Measurements from ENCODE around the gene ODAD4. TPM values are rescaled to one million over a fixed set of nuclear protein-coding genes. Genes with fewer than 3 reads are reported as not detected.
A peak's percentile ranks its signal among the peaks of the same experiment; 100 is the strongest.

ODAD4 gene, protein sequence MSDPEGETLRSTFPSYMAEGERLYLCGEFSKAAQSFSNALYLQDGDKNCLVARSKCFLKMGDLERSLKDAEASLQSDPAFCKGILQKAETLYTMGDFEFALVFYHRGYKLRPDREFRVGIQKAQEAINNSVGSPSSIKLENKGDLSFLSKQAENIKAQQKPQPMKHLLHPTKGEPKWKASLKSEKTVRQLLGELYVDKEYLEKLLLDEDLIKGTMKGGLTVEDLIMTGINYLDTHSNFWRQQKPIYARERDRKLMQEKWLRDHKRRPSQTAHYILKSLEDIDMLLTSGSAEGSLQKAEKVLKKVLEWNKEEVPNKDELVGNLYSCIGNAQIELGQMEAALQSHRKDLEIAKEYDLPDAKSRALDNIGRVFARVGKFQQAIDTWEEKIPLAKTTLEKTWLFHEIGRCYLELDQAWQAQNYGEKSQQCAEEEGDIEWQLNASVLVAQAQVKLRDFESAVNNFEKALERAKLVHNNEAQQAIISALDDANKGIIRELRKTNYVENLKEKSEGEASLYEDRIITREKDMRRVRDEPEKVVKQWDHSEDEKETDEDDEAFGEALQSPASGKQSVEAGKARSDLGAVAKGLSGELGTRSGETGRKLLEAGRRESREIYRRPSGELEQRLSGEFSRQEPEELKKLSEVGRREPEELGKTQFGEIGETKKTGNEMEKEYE
- total RNA-seq, result 0.35 and 2.2 TPM in 2 replicates

DNA sequence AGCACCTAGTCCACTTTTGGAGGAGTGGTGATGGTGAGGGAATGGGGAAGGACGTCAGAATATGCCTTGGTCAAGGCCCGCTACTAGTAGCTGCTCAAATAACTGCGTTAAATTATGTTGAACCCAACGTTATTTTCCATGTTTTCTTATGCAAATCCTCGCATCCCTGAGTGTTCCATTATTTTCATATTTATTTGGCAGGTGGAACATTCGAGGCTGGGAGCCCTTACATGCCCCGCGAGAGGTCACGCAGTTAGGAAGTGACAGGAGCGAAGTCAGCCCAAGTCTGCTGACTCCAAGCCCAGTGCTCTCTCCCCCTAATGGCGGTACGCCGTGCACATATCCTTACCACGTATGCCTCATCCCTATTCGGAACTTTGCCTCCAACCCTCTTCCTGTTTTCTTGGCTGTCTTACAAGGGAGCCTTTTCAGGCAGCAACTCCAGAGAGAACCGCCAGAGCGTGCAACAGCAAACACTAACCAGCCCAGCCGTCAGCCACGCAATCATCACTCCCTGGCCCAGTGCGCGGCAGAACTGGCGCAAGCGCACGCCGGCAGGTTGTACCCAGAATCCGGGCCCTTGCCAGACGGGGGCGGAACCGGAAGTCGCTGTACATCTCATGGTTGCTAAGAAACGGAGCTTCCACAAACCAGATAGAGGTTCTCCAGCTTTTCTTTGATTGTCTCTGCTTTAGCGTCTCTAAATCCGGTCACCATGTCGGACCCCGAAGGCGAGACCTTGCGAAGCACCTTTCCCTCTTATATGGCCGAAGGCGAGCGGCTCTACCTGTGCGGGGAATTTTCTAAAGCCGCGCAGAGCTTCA, at the start of gene ODAD4:
Gene ODAD4 (plus strand): TSS at position 609 of the 824 bp plus-strand sequence. CDS start 107 bp downstream, at position 716.
- DNase-seq (ENCODE audit: low read depth), result peak; percentile 95

DNA sequence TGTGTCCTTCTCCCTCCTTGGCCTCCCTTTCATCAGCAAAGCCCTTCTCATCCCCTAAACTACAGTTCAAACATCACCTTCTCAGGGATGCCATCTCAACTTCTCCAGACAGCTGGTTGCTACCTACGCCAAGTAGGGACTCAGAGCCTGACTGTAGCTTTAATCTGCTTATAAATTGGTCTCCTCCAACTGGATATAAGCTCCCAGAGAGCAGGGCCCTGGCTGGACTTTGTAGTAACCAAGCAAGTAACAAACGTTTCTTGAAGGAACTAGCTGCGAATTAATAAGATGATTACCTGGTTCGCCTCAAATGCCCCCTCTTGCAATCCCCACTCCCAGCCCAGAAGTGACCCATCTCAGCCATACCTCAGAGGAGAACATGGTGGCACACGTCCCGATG, 47.7 kb upstream of the ODAD4 start:
- no peak for DNase-seq (ENCODE audit: low read depth)

DNA sequence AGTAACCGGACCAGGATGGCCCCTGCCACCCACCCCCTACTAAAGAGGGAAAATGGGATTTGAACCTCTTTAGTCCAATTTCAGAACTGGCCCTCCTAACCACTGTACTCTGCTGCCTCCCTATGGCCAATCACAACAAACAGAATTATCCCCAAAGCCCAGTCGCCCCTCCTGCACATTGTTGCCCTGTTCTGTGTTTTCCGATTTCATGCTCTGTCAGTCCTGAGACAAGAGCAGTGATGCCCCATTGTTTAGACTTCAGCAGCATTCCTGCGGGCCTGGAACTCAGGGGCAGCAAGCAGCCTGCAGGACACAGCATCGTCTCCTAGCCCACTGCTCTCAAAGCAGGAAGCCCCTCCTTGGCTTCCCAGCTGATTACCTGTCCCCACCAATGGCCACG, 44.7 kb upstream of the ODAD4 start:
- DNase-seq (ENCODE audit: low read depth), result no peak

DNA sequence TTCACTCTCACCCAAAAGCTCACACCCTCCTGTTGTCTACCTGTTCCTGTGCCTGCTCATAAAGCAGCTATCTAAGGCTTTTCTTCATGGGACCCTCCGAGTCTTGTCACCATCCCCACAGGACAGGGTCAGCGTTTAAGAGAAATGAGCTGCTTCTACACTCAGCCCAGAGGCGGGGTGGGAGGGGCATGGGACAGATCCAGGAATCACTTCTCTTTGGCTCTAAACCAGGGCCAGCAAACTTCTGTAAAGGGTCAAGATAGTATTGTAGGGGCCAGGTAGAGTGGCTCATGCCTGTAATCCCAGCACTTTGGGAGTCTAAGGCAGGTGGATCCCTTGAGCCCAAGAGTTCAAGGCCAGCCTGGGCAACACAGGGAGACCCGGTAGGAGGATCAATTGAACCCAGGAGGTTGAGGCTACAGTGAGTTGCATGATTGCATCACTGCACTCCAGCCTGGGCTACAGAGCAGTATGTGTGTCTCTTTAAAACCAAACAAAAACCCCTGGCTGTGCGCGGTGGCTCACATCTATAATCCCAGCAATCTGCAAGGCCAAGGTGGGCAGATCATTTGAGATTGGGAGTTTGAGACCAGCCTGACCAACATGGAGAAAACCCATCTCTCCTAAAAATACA, 42.0 kb upstream of the ODAD4 start:
- no peak for DNase-seq (ENCODE audit: low read depth)

DNA sequence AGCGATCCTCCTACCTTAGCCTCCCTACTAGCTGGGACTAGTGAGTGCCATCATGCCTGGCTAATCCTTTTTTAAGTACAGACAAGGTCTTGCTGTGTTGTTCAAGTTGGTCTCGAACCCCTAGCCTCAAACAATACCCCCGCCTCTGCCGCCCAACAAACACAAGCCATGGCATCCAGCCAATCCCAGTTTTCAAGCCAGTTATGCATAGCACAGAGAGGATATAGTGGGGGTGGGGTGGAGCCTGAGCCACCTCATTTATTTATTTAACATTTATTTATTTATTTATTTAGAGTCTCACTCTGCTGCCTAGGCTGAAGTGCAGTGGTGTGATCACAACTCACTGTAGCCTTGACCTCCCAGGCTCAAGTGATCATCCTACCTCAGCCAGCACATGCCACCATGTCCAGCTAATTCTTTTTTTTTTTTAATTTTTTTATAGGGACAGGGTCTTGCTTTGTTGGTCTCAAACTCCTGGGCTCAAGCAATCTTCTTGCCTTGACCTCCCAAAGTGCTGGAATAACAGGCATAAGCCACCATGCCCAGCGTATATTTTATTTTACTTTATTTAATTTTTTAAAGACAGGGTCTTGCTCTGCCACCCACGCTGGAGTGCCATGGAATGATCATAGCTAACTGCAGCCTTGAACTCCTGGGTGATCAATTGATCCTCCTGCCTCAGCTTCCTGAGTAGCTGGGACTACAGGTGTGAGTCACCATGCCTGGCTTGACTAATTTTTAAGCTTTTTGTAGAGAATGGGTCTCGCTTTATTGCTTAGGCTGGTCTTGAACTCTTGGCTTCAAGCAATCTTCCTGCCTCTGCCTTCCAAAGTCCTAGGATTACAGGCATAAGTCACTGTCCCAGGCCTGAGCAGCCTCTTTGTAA, 39.0 kb upstream of the ODAD4 start:
- DNase-seq (ENCODE audit: low read depth), result peak; percentile 36

DNA sequence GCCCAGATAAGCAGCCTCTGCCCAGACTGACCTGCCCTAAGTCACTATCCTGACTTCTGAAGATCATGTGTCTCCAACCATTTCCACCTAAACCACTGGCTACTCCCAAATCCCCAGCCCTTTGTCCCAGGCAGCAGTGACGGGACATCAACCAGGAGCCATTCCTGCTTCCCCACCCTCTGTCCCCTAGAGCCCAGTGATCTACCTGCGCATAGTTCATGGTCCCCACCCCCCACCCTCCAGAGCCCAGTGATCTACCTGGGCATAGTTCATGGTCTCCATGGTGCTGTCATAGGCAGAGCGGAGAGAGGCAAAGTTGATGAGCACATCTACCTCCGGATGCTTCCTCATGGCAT, 38.4 kb upstream of the ODAD4 start:
- no peak for DNase-seq (ENCODE audit: low read depth)

DNA sequence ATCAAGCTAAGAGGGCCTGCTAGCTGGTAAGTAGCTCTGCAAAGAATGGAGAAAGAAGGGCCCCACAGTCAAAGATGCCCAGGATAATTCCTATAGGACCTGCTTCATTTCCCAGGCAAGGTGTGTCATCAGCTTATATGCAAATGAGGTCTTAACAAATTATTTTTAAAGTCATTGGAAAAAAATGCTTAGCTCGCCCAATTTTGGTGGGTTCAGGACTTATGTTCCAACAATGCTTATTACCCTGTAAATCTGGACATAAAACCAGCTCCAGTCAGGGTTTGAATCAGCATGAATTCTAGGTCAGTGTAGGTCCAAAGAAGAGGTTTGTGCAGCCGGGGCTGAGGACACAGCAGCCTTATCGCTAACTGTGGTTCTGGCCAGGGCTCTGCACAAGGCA, 37.0 kb upstream of the ODAD4 start:
- no peak for DNase-seq (ENCODE audit: low read depth)

DNA sequence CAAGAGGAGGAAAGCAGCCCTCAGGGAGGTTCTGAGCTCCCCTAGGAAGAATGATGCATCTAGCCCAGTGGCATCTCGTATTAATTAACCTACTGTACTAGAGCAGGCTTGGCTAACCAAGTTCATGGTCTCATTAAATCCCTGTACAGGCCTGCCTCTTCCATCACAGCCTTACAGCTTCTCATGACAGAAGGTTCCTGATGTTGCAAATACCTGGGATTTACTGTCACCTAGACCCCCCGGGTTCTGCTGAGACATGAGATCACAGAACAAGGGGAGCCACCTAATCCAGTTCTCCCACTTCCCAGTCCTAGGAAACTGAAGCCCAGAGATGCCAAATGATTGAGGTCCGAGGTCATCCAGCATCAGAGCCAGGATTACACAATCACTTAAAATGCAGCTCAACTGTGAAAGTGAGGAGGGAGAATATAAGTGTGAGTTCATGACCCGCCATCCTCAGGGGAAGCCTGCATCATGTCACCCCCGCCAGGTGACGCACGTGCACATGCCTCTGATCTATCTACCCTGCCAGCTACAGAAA, 35.6 kb upstream of the ODAD4 start:
- peak; percentile 92 for DNase-seq (ENCODE audit: low read depth)

DNA sequence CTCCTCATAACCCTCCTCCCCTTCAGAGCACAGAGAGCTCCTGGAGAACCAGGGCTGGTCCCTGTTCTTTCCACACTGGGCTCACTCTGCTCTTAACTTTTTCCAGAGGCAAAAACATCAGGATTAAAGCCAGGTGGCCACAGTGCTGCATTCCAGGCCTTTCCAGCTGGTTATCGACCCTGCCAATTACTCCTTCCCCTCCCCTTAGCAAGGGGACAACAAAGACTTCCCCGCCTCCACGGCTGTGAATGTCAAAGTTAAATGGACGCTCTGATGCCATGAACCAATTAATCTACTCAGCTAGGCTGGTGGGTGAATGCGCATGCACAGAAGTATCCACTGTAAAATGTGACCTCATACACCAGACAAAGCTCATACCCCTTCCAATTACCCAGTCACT, 34.8 kb upstream of the ODAD4 start:
- DNase-seq (ENCODE audit: low read depth), result no peak

DNA sequence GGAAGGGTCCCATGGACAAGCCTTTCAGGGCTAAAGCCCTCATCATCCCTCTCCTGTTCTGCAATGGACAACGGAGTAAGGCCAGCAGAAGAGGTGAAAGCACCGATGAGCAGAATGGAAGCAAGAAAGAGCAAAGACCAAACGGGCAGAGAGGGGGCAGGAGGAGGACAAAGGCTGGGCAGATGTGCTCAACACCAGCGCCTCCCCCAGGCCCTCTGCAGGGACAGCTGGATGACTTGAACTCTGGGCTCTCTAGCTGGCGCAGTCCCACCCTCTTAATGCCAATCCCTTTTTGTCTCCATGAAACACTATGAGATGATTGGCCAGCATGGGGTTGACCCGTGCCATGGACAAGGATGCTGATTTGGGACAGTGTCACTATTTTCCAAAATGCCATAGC, 33.7 kb upstream of the ODAD4 start:
- DNase-seq (ENCODE audit: low read depth), result no peak

DNA sequence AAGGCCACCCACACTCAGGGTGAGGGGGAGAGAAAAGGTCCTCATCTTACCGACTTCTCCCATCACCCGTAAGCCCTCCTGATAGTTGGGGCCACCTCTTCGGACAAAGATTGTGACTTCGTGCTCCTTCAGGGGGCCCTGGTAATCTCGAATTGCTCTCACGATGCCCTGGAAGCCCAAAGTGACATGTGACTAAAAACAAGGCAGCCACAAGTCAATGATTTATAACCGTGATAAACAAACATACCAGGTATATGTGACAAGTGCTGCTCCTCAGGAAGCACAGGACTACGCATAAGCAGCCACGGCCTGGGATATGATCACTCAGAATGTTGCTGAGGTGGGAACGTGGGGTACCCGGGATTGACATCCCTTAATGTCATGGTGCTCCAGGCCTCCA, 28.8 kb upstream of the ODAD4 start:
- DNase-seq (ENCODE audit: low read depth), result no peak

DNA sequence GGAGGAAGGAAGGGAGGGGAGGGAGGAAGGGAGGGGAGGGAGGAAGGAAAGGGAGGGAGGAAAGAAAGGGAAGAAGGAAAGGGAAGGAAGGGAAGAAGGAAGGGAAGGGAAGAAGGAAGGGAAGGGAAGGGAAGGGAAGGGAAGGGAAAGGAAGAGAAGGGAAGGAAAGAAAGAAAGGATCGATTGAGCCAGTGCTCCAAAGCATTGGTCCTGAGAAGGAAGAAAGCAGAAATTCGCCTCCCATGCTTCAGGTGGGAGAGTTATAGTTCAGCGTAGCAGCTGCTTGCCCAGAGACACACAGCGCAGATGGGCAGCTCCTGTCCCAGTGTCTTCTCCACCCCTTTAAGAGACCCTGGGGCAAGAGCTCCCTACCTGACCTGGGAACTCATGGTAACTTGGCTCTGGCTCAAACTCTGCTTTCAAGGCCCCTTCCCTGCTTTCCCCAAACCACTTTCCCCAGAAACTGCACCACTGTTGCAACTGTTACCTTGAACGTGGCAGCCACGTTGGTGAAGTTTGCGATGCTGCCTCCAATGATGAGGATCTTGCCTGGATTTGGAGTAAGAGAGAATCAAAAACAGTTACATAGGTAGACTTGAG, 26.1 kb upstream of the ODAD4 start:
- no peak for DNase-seq (ENCODE audit: low read depth)

DNA sequence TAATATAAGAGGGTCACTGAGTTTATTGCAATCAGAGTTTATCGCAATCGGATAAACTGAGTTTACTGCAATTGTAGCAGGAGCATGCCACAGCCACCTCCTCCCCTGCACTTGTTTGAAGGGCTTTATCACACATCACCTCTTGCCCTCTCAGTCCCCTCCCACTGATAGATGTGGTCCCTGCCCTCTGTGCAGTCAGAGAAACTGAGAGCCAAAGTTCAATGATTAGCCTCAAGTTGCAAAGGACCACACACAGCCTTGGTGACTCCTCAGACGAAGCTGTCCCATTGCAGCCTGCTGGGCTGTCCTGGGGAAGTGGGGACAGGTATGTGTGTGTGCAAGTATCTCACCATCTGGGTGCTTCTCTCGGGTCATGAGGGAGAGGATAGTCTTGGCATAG, 25.2 kb upstream of the ODAD4 start:
- DNase-seq (ENCODE audit: low read depth), result no peak

DNA sequence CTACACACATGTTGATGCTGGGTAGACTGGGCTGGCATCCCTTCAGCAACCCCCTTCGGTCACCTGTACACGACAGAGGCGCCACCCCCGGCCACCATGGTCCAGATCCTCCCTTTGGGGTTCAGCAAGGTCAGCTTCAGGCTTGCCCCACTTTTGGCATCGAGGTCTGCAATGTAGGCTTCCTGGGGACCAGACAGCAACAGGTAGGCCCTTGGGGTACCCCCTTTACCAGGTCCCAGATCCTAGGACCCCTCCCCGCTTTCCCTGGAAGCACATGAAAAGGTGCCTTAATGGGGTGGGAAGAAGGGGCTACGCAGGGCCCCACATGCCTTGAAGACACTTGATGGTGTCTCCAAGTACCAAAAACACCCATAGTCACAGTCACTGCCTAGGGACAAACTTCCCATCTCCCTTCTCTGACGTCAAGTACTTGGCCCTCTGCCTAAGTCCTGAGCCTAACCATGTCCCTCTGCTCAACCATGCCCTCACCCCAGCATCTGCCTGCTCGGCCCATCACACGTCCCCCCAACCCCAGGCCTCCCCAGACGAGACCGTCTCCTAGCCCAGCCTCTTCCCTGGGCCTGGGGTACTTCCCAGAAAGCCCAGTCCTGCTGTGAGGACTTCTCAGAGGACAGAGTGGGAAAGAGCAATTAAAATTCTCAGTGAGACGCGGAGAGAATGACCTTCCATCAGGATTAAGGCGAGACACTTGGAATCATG, 23.8 kb upstream of the ODAD4 start:
- DNase-seq (ENCODE audit: low read depth), result no peak

DNA sequence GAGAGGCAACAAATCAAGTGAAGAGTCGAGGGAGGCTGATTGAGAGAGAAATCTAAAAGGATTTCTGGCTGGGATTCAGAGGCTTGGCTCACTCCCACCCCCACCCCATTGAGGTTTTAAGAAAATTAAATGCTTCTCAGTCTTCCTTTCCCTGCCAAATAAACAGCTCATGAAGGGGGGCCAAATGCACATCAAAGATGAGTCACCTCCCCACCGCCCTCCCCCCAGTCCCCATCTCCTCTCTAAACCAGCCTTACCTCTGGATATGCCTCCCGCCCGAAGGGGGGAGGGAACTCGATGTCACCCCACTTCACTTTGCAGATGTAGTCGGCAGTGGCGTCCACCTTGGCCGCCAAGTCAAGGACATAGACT, 23.2 kb upstream of the ODAD4 start:
- peak; percentile 81 for DNase-seq (ENCODE audit: low read depth)

DNA sequence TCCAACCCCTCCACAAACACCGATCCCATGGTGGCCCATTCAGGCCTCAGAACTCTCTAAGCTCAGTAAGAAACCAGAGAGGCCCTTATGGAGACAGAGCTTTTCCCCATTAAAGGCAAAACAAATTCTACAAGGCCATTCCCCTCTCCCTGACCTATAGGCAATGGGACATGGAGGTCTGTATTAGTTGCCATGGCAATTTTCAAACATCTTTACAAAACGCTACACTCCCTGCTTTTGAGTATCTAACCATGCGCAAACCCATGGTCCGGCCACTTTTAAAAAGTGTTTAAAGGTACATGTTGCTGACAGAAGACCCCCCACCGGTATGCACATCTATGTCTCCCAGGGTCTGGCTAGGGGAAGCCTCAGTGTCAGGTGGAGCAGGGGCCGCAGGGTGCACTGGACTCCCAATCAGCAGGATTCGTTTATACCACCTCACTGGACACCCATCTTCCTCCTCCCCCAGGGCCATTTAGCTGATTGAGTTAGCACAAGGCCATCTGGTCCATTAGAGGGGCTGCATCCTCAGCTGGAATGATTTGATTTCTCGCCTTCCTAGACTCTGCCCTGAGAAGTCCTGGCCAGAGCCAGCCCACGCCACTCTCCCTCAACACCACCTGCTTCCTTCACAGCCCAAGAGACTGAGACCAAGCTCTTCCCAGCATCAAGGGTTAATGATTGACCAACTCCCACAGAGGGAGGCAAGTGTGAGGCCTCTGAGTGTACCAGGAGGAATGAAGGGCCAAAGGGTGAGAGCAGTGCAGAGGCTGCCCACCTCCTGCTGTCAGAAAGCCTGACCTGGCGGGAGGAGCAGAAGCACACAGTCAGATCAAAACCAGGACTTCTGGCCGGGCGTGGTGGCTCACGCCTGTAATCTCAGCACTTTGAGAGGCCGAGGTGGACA, 22.5 kb upstream of the ODAD4 start:
- DNase-seq (ENCODE audit: low read depth), result peak; percentile 99

DNA sequence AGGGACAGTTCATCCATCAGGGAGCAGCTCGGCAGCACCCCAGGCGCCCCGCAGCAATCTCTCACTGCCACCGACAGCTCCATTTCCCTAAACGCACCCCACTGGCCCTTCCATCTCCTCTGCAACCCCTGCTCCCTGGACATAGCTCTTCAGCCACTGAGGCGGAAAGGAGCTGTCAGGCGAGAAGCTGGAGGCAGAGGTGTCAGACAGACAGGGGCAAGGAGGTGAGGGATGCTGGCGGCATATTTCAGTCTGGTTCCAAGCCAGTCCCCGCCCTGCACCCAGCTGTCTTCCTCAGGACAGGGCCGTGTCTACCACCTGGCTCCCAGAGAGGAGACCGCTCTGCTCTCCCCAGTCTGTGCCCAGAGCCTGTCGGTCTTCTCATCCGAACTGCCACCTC, 21.3 kb upstream of the ODAD4 start:
- DNase-seq (ENCODE audit: low read depth), result peak; percentile 33

DNA sequence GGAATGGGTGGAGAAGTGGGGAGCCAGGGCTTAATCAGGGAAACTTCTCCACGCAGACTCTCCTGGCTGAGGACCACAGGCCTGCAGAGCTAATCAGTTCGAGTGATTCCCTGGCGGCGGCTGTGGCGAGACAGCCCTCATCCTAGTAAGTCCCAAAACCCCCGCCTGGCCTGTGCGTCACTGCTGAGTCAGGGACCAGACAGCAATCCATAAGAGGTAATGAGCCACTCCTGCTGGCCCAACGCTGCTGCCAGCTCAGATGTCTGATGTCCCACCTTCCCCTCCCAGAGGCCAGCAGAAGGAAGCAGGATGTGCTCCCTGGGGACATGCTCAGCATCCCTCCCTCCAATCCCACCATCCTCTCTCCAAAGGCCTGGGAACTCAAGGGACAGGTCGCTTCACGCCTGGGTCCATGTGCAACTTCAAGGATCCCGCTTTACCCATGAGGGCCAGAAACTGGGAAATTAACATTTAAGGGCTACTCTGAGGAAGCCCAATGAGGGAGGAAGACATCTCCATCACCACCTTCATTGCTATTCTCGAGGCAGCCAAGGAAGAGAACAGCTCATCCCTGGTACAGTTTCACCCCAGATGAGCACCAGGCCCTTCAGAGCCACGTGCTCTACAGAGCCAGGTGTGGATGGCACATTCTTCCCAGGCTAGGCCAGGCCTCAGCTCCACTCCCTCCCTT, 19.6 kb upstream of the ODAD4 start:
- peak; percentile 83 for DNase-seq (ENCODE audit: low read depth)

Measured in renal cortical epithelial cell (primary cell).